ENCODE data around the gene ADAMTSL1. TPM values are rescaled to one million over a fixed set of nuclear protein-coding genes. Genes with fewer than 3 reads are reported as not detected.

The ADAMTSL1 gene
- total RNA-seq, 1 experiment from 2014 or later: not detected

GRCh38 chr9:18743971-18744370, 270.0 kb downstream of the ADAMTSL1 start:
- ATAC-seq (no peak), DNase-seq (ENCODE audit: low read depth, low spot score) (no peak)
- H3K4me1 ChIP-seq (ENCODE audit: control insufficient read depth, insufficient read depth, low read length): no peaks in the 10 kb centered on the region
- H3K9me3 ChIP-seq (ENCODE audit: control insufficient read depth, insufficient read depth, low read depth, low read length): no peaks in the 10 kb centered on the region
- ChIA-PET CTCF (no interaction called here), POLR2A (no interaction called here)
- in situ Hi-C loops (cut with HindIII; ENCODE audit: low pct_unique_long_range_greater_than_20kb, low sequenced_read_pairs): no loop called here
- no peaks in the 10 kb centered on the region for H3K27me3 ChIP-seq (ENCODE audit: control insufficient read depth, insufficient read depth, low read length)
- BruUV-seq (replicated peaks): no TSS peak
- no peak overlapping the region for H3K27ac ChIP-seq (ENCODE audit: low read length)
- H3K36me3 ChIP-seq (ENCODE audit: control insufficient read depth, insufficient read depth, low read length): no peaks in the 10 kb centered on the region
- intact Hi-C loops (cut with micrococcal nuclease; ENCODE audit: unreplicated experiment): no loop called here
- TF ChIP-seq POLR2AphosphoS5 (IDR thresholded peaks at IDR 0.05; ENCODE audit: low read depth, low read length) (no peak), SIN3A (IDR thresholded peaks at IDR 0.05; ENCODE audit: borderline replicate concordance, insufficient read depth, low read depth, low read length) (no peak), CTCF (IDR thresholded peaks at IDR 0.05) (no peak), REST (IDR thresholded peaks at IDR 0.05; ENCODE audit: insufficient read depth in 1 of 2, low read depth in 2 of 2, low read length in 1 of 2) (no peak), TCF7L2 (IDR thresholded peaks at IDR 0.05; ENCODE audit: low read depth, low read length) (no peak)
- H3K4me3 ChIP-seq (ENCODE audit: low read depth in 2 of 2, low read length in 2 of 2): no peak overlapping the region

- no peaks in the 10 kb centered on the region for H3K4me1 ChIP-seq (ENCODE audit: control insufficient read depth, insufficient read depth, low read length)
- no peaks in the 10 kb centered on the region for H3K9me3 ChIP-seq (ENCODE audit: control insufficient read depth, insufficient read depth, low read depth, low read length)
- ChIA-PET CTCF (no interaction called here), POLR2A (no interaction called here)
- ATAC-seq: no peak
- H3K36me3 ChIP-seq (ENCODE audit: control insufficient read depth, insufficient read depth, low read length): no peaks in the 10 kb centered on the region
- H3K27ac ChIP-seq (ENCODE audit: low read length): no peak overlapping the region
- H3K4me3 ChIP-seq (ENCODE audit: low read depth in 2 of 2, low read length in 2 of 2): no peak overlapping the region
- TF ChIP-seq SIN3A (IDR thresholded peaks at IDR 0.05; ENCODE audit: borderline replicate concordance, insufficient read depth, low read depth, low read length) (no peak), POLR2AphosphoS5 (IDR thresholded peaks at IDR 0.05; ENCODE audit: low read depth, low read length) (no peak), CTCF (IDR thresholded peaks at IDR 0.05) (no peak), REST (IDR thresholded peaks at IDR 0.05; ENCODE audit: insufficient read depth in 1 of 2, low read depth in 2 of 2, low read length in 1 of 2) (no peak), TCF7L2 (IDR thresholded peaks at IDR 0.05; ENCODE audit: low read depth, low read length) (no peak)
- H3K27me3 ChIP-seq (ENCODE audit: control insufficient read depth, insufficient read depth, low read length): no peaks in the 10 kb centered on the region
- no peak for DNase-seq (ENCODE audit: low read depth, low spot score)
- in situ Hi-C loops (cut with HindIII; ENCODE audit: low pct_unique_long_range_greater_than_20kb, low sequenced_read_pairs) (no loop called here), intact Hi-C loops (cut with micrococcal nuclease; ENCODE audit: unreplicated experiment) (no loop called here)
- no TSS peak for BruUV-seq (replicated peaks)
Observed at GRCh38 chr9:18745710-18746109, 271.8 kb downstream of the ADAMTSL1 start.

All from Panc1 (cell line).